ENCODE results near the gene UFD1.
"Not testable (repeated sequence)": the region's sequence is repeated elsewhere in the genome, so short reads cannot be mapped to it uniquely, and the experiment has no call there.

The UFD1 gene

DNA sequence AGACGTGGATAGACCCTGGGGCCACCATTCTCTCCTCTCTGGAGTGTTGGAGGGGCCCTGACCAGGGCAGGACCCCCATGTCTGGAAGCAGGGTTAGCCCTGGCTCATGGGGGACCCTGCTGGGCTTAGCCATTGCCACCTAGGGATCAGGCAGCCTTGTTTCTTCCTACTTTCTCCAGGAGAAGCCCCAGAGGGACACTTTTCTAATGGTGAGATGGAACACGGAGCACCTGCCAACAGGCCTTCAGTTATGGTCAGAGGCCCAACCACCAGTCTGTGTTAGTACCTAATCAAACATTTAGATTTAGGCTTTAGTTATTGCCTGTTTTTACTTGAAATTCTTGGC, 29.6 kb downstream of the UFD1 start:
- Mint-ChIP-seq H3K36me3 (peaks cover 23 to 41% of the 10 kb centered on the region in 2 donors), H3K27me3 (no peaks in the 10 kb centered on the region), H3K4me3 (peak overlapping the region in 1 of 2 donors; percentile 23), H3K27ac (peak overlapping the region; percentile 42), H3K9me3 (no peaks in the 10 kb centered on the region), H3K4me1 (peaks cover 28 to 39% of the 10 kb centered on the region in 2 donors)
- no peak for ATAC-seq (replicated peaks)
- DNase-seq, result no peak

GRCh38 chr22:19448739-19449421, 30.1 kb downstream of the UFD1 start:
- H3K27ac Mint-ChIP-seq, result no peak overlapping the region
- no peaks in the 10 kb centered on the region for H3K27me3 Mint-ChIP-seq
- peaks cover 28 to 45% of the 10 kb centered on the region in 2 donors for H3K4me1 Mint-ChIP-seq
- DNase-seq (peak; percentile 30), ATAC-seq (replicated peaks) (peak in 1 of 2 donors; percentile 30)
- H3K36me3 Mint-ChIP-seq, result peaks cover 19 to 39% of the 10 kb centered on the region in 2 donors
- H3K4me3 Mint-ChIP-seq, result peak overlapping the region; percentile 49 to 88
- no peaks in the 10 kb centered on the region for H3K9me3 Mint-ChIP-seq

- no peaks in the 10 kb centered on the region for H3K27me3 Mint-ChIP-seq
- H3K4me1 Mint-ChIP-seq, result peaks cover 29 to 52% of the 10 kb centered on the region in 2 donors
- H3K4me3 Mint-ChIP-seq, result peak overlapping the region; percentile 88 to 91
- peak overlapping the region; percentile 99 for H3K27ac Mint-ChIP-seq
- H3K9me3 Mint-ChIP-seq, result no peaks in the 10 kb centered on the region
- peaks cover 14 to 41% of the 10 kb centered on the region in 2 donors for H3K36me3 Mint-ChIP-seq
- peak; percentile 82 to 83 for ATAC-seq (replicated peaks)
- peak; percentile 76 for DNase-seq
Observed at GRCh38 chr22:19448076-19448607, 30.9 kb downstream of the UFD1 start.

GRCh38 chr22:19447330-19448075, 31.5 kb downstream of the UFD1 start, which contains the start of gene C22orf39:
TSS of gene C22orf39 (minus strand) at chr22:19447711. CDS start at chr22:19447688, 23 bp downstream.
- Mint-ChIP-seq H3K9me3 (no peaks in the 10 kb centered on the region), H3K4me1 (peaks cover 32 to 56% of the 10 kb centered on the region in 2 donors), H3K36me3 (peaks cover 12 to 36% of the 10 kb centered on the region in 2 donors), H3K27me3 (no peaks in the 10 kb centered on the region), H3K4me3 (peak within 1 kb of the TSS; percentile 88 to 91), H3K27ac (peak within 1 kb of the TSS; percentile 99)
- peak; percentile 85 to 89 for ATAC-seq (replicated peaks)
- peak; percentile 88 for DNase-seq

- no peaks in the 10 kb centered on the region for H3K9me3 Mint-ChIP-seq
- H3K27ac Mint-ChIP-seq, result peak overlapping the region; percentile 99
- peaks cover 13 to 37% of the 10 kb centered on the region in 2 donors for H3K36me3 Mint-ChIP-seq
- H3K27me3 Mint-ChIP-seq, result no peaks in the 10 kb centered on the region
- H3K4me3 Mint-ChIP-seq, result peak overlapping the region; percentile 88 to 91
- peaks cover 34 to 61% of the 10 kb centered on the region in 2 donors for H3K4me1 Mint-ChIP-seq
- no peak for ATAC-seq (replicated peaks)
- no peak for DNase-seq
Observed at GRCh38 chr22:19446603-19447329, 32.2 kb downstream of the UFD1 start.

GRCh38 chr22:19445279-19445982, 33.6 kb downstream of the UFD1 start:
- not testable (repeated sequence) for H3K27me3 Mint-ChIP-seq; DNase-seq; H3K9me3 Mint-ChIP-seq; H3K4me3 Mint-ChIP-seq; ATAC-seq (replicated peaks)
- Mint-ChIP-seq H3K4me1 (peaks cover 32 to 62% of the 10 kb centered on the region in 2 donors), H3K36me3 (peaks cover 18 to 37% of the 10 kb centered on the region in 2 donors), H3K27ac (peak overlapping the region; percentile 51)

DNA sequence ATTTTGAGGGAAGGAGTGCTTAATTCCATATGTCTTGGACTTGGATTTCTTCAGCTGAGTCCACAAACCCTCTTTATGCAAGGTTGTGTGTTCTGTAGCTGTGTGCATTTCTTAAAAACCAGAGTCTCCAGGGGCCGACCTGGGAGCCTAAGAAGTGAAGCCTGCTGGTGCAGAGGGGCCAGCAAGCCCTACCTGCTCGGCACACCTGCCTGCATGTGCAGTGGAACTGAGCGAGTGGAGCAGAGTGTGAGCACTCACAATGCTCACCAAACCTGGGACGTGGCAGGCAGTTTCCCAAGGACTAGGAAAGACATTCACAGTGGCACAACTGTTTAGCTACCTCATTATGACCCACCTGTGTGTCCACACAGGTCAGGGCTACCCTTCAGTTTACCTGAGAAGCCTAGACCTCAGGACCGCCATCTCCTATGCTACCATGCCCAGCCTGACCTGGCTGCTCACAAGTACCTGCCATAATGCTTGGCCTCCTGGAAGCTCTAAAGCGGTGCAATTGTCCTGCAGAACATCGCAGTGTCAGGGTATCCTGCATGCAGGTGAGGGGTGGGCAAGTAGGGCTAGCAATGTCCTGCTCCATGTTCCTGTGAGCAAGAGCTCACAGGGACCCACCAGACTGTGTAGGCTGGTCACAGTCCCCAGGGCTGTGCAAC, 35.3 kb downstream of the UFD1 start:
- DNase-seq (no peak), ATAC-seq (replicated peaks) (no peak)
- H3K4me1 Mint-ChIP-seq, result peaks cover 30 to 59% of the 10 kb centered on the region in 2 donors
- peaks cover 18 to 40% of the 10 kb centered on the region in 2 donors for H3K36me3 Mint-ChIP-seq
- H3K9me3 Mint-ChIP-seq, result no peaks in the 10 kb centered on the region
- peak overlapping the region; percentile 14 for H3K27ac Mint-ChIP-seq
- H3K27me3 Mint-ChIP-seq, result no peaks in the 10 kb centered on the region
- H3K4me3 Mint-ChIP-seq, result no peak overlapping the region

DNA sequence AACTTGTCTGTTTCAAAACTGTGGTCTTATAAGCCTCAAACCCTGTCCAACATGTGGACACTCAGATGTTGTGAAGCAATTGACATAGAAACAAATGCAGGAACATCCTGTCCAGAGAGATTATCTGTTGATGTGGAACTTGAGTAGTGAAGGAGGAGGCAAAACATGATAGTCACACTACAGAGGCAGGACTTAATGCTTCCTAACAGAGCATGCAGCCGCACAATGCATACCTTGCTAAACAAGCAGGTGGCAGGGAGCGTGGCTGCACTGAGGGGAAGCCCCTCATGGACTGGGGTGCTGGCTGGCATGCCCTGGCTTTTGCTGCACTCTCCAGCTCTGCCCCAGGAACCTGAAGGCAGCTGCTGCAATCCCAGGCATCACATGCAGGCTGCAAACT, 36.8 kb downstream of the UFD1 start:
- Mint-ChIP-seq H3K9me3 (no peaks in the 10 kb centered on the region), H3K27ac (peak overlapping the region; percentile 47), H3K27me3 (no peaks in the 10 kb centered on the region), H3K4me3 (no peak overlapping the region), H3K36me3 (peaks cover 20 to 44% of the 10 kb centered on the region in 2 donors), H3K4me1 (peaks cover 27 to 51% of the 10 kb centered on the region in 2 donors)
- no peak for DNase-seq
- no peak for ATAC-seq (replicated peaks)

DNA sequence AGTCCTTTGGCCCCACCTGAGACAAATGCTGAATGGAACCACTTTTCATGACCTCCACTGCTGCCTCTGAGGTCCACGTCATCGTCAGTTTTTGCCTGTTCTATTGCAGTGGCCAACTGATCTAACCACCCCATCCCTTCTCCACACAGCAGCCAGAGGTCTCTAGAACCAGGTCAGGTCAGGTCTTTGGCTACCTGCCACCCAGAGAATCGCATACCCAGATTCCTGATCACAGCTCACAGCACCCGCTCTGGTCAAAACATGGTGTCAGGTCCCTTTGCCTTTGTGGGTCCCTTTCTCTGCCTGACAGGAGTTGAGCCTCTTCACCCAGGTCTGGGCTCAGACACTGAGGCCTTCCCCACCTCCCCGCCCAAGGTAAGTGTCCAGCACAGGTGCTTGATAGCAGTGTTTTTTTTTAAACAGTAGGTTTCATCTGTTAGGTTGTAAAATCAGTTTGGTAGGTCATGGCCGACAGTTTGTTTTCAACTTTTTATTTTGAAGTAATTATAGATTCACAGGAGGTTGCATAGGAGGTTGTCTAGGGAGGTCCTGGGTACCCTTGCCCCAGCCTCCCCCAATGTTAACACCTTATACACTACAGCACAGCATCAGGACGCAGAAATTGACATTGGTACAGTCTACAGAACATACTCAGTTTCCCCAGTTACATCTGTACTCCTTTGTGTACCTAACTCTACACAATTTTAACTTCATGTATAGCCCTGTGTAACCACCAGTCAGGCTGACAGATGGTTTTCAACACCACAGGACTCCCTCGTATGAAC, 38.4 kb downstream of the UFD1 start:
- DNase-seq, result no peak
- Mint-ChIP-seq H3K27me3 (no peaks in the 10 kb centered on the region), H3K9me3 (no peaks in the 10 kb centered on the region), H3K4me1 (peaks cover 20 to 46% of the 10 kb centered on the region in 2 donors), H3K36me3 (peaks cover 17 to 43% of the 10 kb centered on the region in 2 donors), H3K27ac (peak overlapping the region; percentile 9), H3K4me3 (no peak overlapping the region)
- ATAC-seq (replicated peaks), result no peak

DNA sequence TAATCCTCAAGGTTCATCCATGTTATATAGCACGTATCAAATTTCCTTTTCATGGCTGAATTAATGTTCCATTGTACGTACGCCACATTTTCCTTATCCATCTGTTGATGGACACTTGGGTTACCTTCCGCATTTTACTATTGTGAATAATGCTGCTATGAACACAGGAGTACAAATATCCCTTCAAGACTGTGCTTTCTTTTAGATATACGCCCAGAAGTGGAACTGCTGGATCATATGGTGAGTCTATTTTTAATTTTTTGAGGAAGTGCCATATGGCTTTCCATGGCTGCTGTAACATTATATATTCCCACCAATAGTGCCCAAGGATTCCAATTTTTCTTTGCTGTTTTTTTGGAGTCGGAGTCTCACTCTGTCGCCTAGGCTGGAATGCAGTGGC, 40.7 kb downstream of the UFD1 start:
- DNase-seq (no peak), ATAC-seq (replicated peaks) (no peak)
- Mint-ChIP-seq H3K4me1 (peaks cover 26 to 45% of the 10 kb centered on the region in 2 donors), H3K9me3 (no peaks in the 10 kb centered on the region), H3K27ac (peak overlapping the region; percentile 70), H3K36me3 (peaks cover 22 to 43% of the 10 kb centered on the region in 2 donors), H3K4me3 (no peak overlapping the region), H3K27me3 (no peaks in the 10 kb centered on the region)

GRCh38 chr22:19436444-19437161, 42.4 kb downstream of the UFD1 start:
- Mint-ChIP-seq H3K4me1 (peaks cover 20 to 43% of the 10 kb centered on the region in 2 donors), H3K36me3 (peaks cover 18 to 39% of the 10 kb centered on the region in 2 donors), H3K27ac (peak overlapping the region; percentile 74)
- not testable (repeated sequence) for H3K4me3 Mint-ChIP-seq; H3K27me3 Mint-ChIP-seq; DNase-seq; ATAC-seq (replicated peaks); H3K9me3 Mint-ChIP-seq
